NB4 (cell line): ENCODE data around the gene ASXL3.

Experiments
- DNase-seq: peaks from one replicate; pipeline ENCODE4 v3.0.0; 2010; ENCODE audit warnings: low read depth
- H3K4me3 ChIP-seq: one replicate; pipeline ENCODE4 v1.5.1; 2011; ENCODE audit warnings: mild to moderate bottlenecking, low read depth, low read length, moderate library complexity
- CTCF ChIP-seq: IDR thresholded peaks from one replicate; pipeline ENCODE4 v1.5.1; 2012; ENCODE audit warnings: low read depth, low read length
- MYC ChIP-seq: IDR thresholded peaks from 2 replicates; pipeline ENCODE4 v1.6.1; 2011; ENCODE audit warnings: low read depth, low read length
- POLR2A ChIP-seq: IDR thresholded peaks from 2 replicates; pipeline ENCODE4 v1.6.1; 2011; ENCODE audit warnings: mild to moderate bottlenecking; ENCODE audit not compliant: insufficient read length; ENCODE audit errors: extremely low read depth
- TF ChIP-seq, protein P1 (sequence below): IDR thresholded peaks from 2 replicates; pipeline ENCODE4 v1.6.1; 2011; ENCODE audit warnings: low read depth, low read length

Gene ASXL3

GRCh38 chr18:33596178-33596854, 18.3 kb downstream of the ASXL3 start:
- no peak for DNase-seq
- no peak overlapping the region for H3K4me3 ChIP-seq
- TF ChIP-seq, protein P1, sequence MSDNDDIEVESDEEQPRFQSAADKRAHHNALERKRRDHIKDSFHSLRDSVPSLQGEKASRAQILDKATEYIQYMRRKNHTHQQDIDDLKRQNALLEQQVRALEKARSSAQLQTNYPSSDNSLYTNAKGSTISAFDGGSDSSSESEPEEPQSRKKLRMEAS: no peak
- TF ChIP-seq POLR2A (no peak), MYC (no peak), CTCF (no peak)

GRCh38 chr18:33600846-33601245, 22.8 kb downstream of the ASXL3 start:
- no peak for TF ChIP-seq CTCF
- no peak for TF ChIP-seq POLR2A
- TF ChIP-seq MYC: no peak
- TF ChIP-seq, protein P1: no peak
- DNase-seq: no peak
- no peak overlapping the region for H3K4me3 ChIP-seq

DNA sequence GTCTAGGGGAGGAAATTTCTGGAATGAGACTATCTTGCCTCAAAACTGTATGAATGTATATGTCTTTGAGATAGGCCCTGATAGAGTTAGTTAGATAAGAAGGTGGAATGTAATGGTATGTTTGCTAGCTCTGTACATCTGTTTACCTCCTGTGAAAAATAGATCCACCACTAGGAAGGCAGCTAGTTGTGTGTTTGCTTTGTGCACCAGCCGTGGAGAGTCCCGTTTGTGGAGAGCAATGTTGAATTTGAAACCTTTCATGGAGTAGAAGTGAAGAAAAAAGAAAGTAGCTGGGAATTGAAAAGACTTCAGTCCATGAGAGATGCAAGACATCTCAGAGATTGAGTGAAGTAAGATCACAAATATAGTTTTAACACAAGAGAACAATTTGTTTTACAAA, 25.4 kb downstream of the ASXL3 start:
- no peak overlapping the region for H3K4me3 ChIP-seq
- TF ChIP-seq MYC: no peak
- no peak for TF ChIP-seq POLR2A
- TF ChIP-seq CTCF: no peak
- TF ChIP-seq, protein P1: no peak
- DNase-seq: no peak

GRCh38 chr18:33605250-33605649, 27.2 kb downstream of the ASXL3 start:
- no peak for TF ChIP-seq CTCF
- TF ChIP-seq POLR2A: no peak
- TF ChIP-seq, protein P1: no peak
- TF ChIP-seq MYC: no peak
- no peak for DNase-seq
- no peak overlapping the region for H3K4me3 ChIP-seq

DNA sequence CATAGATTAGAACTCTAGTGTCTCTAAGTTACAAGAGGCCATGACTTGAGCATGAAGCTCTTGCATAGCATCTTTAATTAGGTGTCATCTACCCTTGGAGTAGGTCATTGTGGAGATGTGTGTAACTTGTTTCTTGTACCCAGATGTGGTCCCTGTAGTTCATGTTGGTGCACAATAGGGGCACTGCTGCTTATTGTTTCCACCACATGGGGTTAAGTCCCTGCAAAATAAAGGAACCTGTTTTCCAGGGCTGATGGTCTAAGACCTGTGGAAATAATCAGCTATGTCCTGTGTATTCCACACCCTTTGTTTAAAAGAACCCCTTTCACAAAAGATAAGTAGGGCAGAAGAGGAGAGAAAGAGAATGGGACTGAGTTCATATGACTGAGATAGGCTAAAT, 28.6 kb downstream of the ASXL3 start:
- TF ChIP-seq POLR2A (no peak), CTCF (no peak), MYC (no peak)
- TF ChIP-seq, protein P1: no peak
- peak; percentile 4 for DNase-seq
- H3K4me3 ChIP-seq: no peak overlapping the region
